GM23248 (cell line): ENCODE measurements around the gene ATP5F1B.

Experiments
- EZH2 ChIP-seq: fragments of 200-600 bp; sonication (generic); IDR thresholded peaks from 2 replicates; pipeline ENCODE4 v1.6.1; 2018; ENCODE audit warnings: antibody characterized with exemption, mild to moderate bottlenecking; ENCODE audit not compliant: insufficient read depth, poor library complexity, severe bottlenecking
- EZH2phosphoT487 ChIP-seq: fragments of 200-600 bp; sonication (generic); IDR thresholded peaks from 2 replicates; pipeline ENCODE4 v1.6.1; 2018; ENCODE audit warnings: antibody characterized with exemption, moderate library complexity, mild to moderate bottlenecking, low read depth; ENCODE audit not compliant: insufficient read depth

- TF ChIP-seq EZH2phosphoT487 (no peak), EZH2 (no peak)
Measured at GRCh38 chr12:56635806-56636674, 9.7 kb downstream of the ATP5F1B start.
